Ishikawa (cell line): ENCODE data around the gene YTHDF2.

Experiments
- CEBPB ChIP-seq: IDR thresholded peaks from 2 replicates; pipeline ENCODE4 v1.6.1; 2012
- CREB1 ChIP-seq: IDR thresholded peaks from 2 replicates; pipeline ENCODE4 v1.6.1; 2012; ENCODE audit warnings: low read depth
- EGR1 ChIP-seq: IDR thresholded peaks from 2 replicates; pipeline ENCODE4 v1.6.1; 2012
- EP300 ChIP-seq: IDR thresholded peaks from 2 replicates; pipeline ENCODE4 v1.6.1; 2012; ENCODE audit warnings: borderline replicate concordance
- FOXM1 ChIP-seq: IDR thresholded peaks from 2 replicates; pipeline ENCODE4 v1.6.1; 2012; ENCODE audit warnings: low read depth, borderline replicate concordance
- NFIC ChIP-seq: IDR thresholded peaks from 2 replicates; pipeline ENCODE4 v1.6.1; 2012
- RAD21 ChIP-seq: IDR thresholded peaks from 2 replicates; pipeline ENCODE4 v1.6.1; 2012; ENCODE audit warnings: low read depth
- TAF1 ChIP-seq: IDR thresholded peaks from 2 replicates; pipeline ENCODE4 v1.6.1; 2012; ENCODE audit warnings: low read depth, mild to moderate bottlenecking
- TCF12 ChIP-seq: IDR thresholded peaks from 2 replicates; pipeline ENCODE4 v1.6.1; 2012; ENCODE audit warnings: low read depth
- TEAD4 ChIP-seq: IDR thresholded peaks from 2 replicates; pipeline ENCODE4 v1.6.1; 2012
- YY1 ChIP-seq: IDR thresholded peaks from 2 replicates; pipeline ENCODE4 v1.6.1; 2012; ENCODE audit warnings: low read depth
- ZBTB7A ChIP-seq: IDR thresholded peaks from 2 replicates; pipeline ENCODE4 v1.6.1; 2012; ENCODE audit warnings: low read depth
- TF ChIP-seq, protein P1 (sequence below): IDR thresholded peaks from 2 replicates; pipeline ENCODE4 v1.6.1; 2012
- TF ChIP-seq, protein P2 (sequence below): IDR thresholded peaks from 2 replicates; pipeline ENCODE4 v1.6.1; 2012; ENCODE audit warnings: low read depth, mild to moderate bottlenecking
- TF ChIP-seq, protein P3 (sequence below): IDR thresholded peaks from 2 replicates; pipeline ENCODE4 v1.6.1; 2012

YTHDF2 gene

GRCh38 chr1:28740118-28740517 lies 3.4 kb downstream of the YTHDF2 start:
- TF ChIP-seq, protein P1, sequence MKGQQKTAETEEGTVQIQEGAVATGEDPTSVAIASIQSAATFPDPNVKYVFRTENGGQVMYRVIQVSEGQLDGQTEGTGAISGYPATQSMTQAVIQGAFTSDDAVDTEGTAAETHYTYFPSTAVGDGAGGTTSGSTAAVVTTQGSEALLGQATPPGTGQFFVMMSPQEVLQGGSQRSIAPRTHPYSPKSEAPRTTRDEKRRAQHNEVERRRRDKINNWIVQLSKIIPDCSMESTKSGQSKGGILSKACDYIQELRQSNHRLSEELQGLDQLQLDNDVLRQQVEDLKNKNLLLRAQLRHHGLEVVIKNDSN: no peak
- TF ChIP-seq EP300 (no peak), YY1 (no peak), CREB1 (no peak), NFIC (no peak), EGR1 (no peak), CEBPB (no peak), ZBTB7A (no peak), RAD21 (no peak), TCF12 (no peak), TEAD4 (no peak), TAF1 (no peak), FOXM1 (no peak)
- TF ChIP-seq, protein P2, sequence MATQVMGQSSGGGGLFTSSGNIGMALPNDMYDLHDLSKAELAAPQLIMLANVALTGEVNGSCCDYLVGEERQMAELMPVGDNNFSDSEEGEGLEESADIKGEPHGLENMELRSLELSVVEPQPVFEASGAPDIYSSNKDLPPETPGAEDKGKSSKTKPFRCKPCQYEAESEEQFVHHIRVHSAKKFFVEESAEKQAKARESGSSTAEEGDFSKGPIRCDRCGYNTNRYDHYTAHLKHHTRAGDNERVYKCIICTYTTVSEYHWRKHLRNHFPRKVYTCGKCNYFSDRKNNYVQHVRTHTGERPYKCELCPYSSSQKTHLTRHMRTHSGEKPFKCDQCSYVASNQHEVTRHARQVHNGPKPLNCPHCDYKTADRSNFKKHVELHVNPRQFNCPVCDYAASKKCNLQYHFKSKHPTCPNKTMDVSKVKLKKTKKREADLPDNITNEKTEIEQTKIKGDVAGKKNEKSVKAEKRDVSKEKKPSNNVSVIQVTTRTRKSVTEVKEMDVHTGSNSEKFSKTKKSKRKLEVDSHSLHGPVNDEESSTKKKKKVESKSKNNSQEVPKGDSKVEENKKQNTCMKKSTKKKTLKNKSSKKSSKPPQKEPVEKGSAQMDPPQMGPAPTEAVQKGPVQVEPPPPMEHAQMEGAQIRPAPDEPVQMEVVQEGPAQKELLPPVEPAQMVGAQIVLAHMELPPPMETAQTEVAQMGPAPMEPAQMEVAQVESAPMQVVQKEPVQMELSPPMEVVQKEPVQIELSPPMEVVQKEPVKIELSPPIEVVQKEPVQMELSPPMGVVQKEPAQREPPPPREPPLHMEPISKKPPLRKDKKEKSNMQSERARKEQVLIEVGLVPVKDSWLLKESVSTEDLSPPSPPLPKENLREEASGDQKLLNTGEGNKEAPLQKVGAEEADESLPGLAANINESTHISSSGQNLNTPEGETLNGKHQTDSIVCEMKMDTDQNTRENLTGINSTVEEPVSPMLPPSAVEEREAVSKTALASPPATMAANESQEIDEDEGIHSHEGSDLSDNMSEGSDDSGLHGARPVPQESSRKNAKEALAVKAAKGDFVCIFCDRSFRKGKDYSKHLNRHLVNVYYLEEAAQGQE: no peak
- TF ChIP-seq, protein P3, sequence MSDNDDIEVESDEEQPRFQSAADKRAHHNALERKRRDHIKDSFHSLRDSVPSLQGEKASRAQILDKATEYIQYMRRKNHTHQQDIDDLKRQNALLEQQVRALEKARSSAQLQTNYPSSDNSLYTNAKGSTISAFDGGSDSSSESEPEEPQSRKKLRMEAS: no peak

DNA sequence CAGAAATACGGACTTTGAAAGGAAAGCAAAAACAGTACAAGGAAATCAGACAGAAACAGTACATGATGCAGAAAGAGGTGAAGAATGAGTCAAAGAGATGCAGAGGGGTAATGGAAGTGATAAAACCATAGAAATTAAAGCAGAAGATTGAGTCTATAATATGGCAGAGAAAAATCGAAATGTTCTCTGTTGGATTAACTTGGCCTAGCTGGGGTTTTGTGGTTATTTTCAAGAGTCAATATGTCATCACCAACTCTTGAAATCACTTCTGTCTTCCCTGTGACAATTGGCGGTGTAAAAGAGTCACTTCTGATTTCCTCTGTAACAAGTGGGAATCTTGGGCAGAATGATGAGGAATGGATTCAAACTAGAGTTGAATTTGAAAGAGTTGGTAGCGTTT lies 7.4 kb downstream of the YTHDF2 start:
- TF ChIP-seq NFIC (no peak), CREB1 (no peak), ZBTB7A (no peak), EP300 (no peak), TAF1 (no peak), RAD21 (no peak), CEBPB (no peak), YY1 (no peak), TEAD4 (no peak), FOXM1 (no peak), TCF12 (no peak)
- TF ChIP-seq, protein P1: no peak
- TF ChIP-seq, protein P3: no peak
- TF ChIP-seq, protein P2: no peak

DNA sequence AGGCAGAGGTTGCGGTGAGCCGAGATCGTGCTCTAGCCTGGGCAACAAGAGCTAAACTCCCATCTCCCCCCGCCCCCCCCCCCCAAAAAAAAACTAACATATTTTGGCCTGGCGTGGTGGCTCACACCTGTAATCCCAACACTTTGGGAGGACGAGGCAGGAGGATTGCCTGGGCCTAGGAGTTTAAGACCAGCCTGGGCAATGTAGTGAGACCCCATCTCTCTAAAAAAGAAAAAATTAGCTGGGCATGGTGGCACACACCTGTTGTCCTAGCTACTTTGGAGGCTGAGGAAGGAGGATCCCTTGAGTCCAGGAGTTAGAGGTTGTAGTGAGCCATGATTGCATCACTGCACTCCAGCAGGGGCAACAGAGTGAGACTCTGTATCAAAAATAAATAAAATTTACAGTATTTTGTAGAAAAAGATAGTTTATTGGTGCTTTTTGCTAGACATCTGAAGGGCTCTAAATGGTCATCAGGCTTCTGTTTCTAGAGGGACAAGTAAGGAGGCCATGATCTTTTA lies 9.0 kb downstream of the YTHDF2 start:
- TF ChIP-seq TEAD4 (no peak), ZBTB7A (no peak), TAF1 (no peak), EP300 (no peak), CEBPB (no peak), YY1 (no peak), EGR1 (no peak), TCF12 (no peak), NFIC (no peak), RAD21 (no peak), FOXM1 (no peak), CREB1 (no peak)
- TF ChIP-seq, protein P3: no peak
- TF ChIP-seq, protein P1: no peak
- TF ChIP-seq, protein P2: no peak

GRCh38 chr1:28750330-28750729 lies 13.6 kb downstream of the YTHDF2 start:
- no peak for TF ChIP-seq EP300
- TF ChIP-seq NFIC: no peak
- TF ChIP-seq EGR1: no peak
- no peak for TF ChIP-seq CREB1
- no peak for TF ChIP-seq TEAD4
- no peak for TF ChIP-seq CEBPB
- no peak for TF ChIP-seq ZBTB7A
- TF ChIP-seq, protein P2: no peak
- TF ChIP-seq, protein P3: no peak
- no peak for TF ChIP-seq TAF1
- TF ChIP-seq, protein P1: no peak
- no peak for TF ChIP-seq TCF12
- TF ChIP-seq FOXM1: no peak
- no peak for TF ChIP-seq YY1
- TF ChIP-seq RAD21: no peak
